T-helper 1 cell treated with Interleukin-12 subunit alpha and Interleukin-12 subunit beta and Interleukin-4 antibody, amounts not matched to agents 30 μg/mL and 1 μg/mL, for 36 hours (primary cell): ENCODE results near the gene FARP1.

ENCODE experiments used
- H3K27ac Mint-ChIP-seq: one replicate; pipeline ENCODE4 v1.8.0; 2021; ENCODE audit warnings: mild to moderate bottlenecking, mixed read lengths
- H3K27me3 Mint-ChIP-seq: one replicate; pipeline ENCODE4 v1.8.0; 2021; ENCODE audit warnings: low read depth, mixed read lengths
- H3K36me3 Mint-ChIP-seq: one replicate; pipeline ENCODE4 v1.8.0; 2021; ENCODE audit warnings: low read depth, mixed read lengths
- H3K4me1 Mint-ChIP-seq: one replicate; pipeline ENCODE4 v1.8.0; 2021; ENCODE audit warnings: low read depth, mixed read lengths
- H3K4me3 Mint-ChIP-seq: one replicate; pipeline ENCODE4 v1.8.0; 2021; ENCODE audit warnings: mild to moderate bottlenecking, moderate library complexity, mixed read lengths
- H3K9me3 Mint-ChIP-seq: one replicate; pipeline ENCODE4 v1.8.0; 2021; ENCODE audit warnings: mixed read lengths

Gene FARP1

GRCh38 chr13:98377635-98378378, 234.9 kb downstream of the FARP1 start:
- no peaks in the 10 kb centered on the region for H3K27me3 Mint-ChIP-seq
- no peak overlapping the region for H3K27ac Mint-ChIP-seq
- no peaks in the 10 kb centered on the region for H3K4me1 Mint-ChIP-seq
- H3K4me3 Mint-ChIP-seq: no peak overlapping the region
- no peaks in the 10 kb centered on the region for H3K36me3 Mint-ChIP-seq
- H3K9me3 Mint-ChIP-seq: peaks cover 11% of the 10 kb centered on the region

GRCh38 chr13:98384739-98385138, 241.8 kb downstream of the FARP1 start:
- Mint-ChIP-seq H3K4me1 (no peaks in the 10 kb centered on the region), H3K9me3 (no peaks in the 10 kb centered on the region), H3K36me3 (no peaks in the 10 kb centered on the region), H3K27me3 (peaks cover 7% of the 10 kb centered on the region), H3K27ac (no peak overlapping the region), H3K4me3 (no peak overlapping the region)

GRCh38 chr13:98385606-98386005, 242.7 kb downstream of the FARP1 start:
- Mint-ChIP-seq H3K27ac (no peak overlapping the region), H3K27me3 (peaks cover 7% of the 10 kb centered on the region), H3K4me1 (no peaks in the 10 kb centered on the region), H3K36me3 (no peaks in the 10 kb centered on the region), H3K9me3 (no peaks in the 10 kb centered on the region), H3K4me3 (no peak overlapping the region)

GRCh38 chr13:98386637-98387036, 243.7 kb downstream of the FARP1 start:
- H3K27ac Mint-ChIP-seq: no peak overlapping the region
- peaks cover 11% of the 10 kb centered on the region for H3K27me3 Mint-ChIP-seq

GRCh38 chr13:98389319-98389718, 246.4 kb downstream of the FARP1 start:
- no peaks in the 10 kb centered on the region for H3K9me3 Mint-ChIP-seq
- no peaks in the 10 kb centered on the region for H3K36me3 Mint-ChIP-seq
- no peaks in the 10 kb centered on the region for H3K4me1 Mint-ChIP-seq
- H3K27me3 Mint-ChIP-seq: peaks cover 10% of the 10 kb centered on the region
- no peak overlapping the region for H3K4me3 Mint-ChIP-seq
- no peak overlapping the region for H3K27ac Mint-ChIP-seq

More at GRCh38 chr13:98386637-98387036, 243.7 kb downstream of the FARP1 start:
- Mint-ChIP-seq H3K4me1 (no peaks in the 10 kb centered on the region), H3K9me3 (no peaks in the 10 kb centered on the region), H3K36me3 (no peaks in the 10 kb centered on the region), H3K4me3 (no peak overlapping the region)

GRCh38 chr13:98390086-98390715, 247.3 kb downstream of the FARP1 start:
- H3K9me3 Mint-ChIP-seq: no peaks in the 10 kb centered on the region
- H3K27ac Mint-ChIP-seq: no peak overlapping the region
- H3K4me3 Mint-ChIP-seq: no peak overlapping the region
- H3K27me3 Mint-ChIP-seq: peaks cover 4% of the 10 kb centered on the region
- H3K4me1 Mint-ChIP-seq: no peaks in the 10 kb centered on the region
- H3K36me3 Mint-ChIP-seq: no peaks in the 10 kb centered on the region

- Mint-ChIP-seq H3K4me1 (no peaks in the 10 kb centered on the region), H3K9me3 (no peaks in the 10 kb centered on the region), H3K27me3 (peaks cover 4% of the 10 kb centered on the region), H3K27ac (no peak overlapping the region), H3K36me3 (no peaks in the 10 kb centered on the region), H3K4me3 (no peak overlapping the region)
Measured at GRCh38 chr13:98393873-98394272, 251.0 kb downstream of the FARP1 start.

GRCh38 chr13:98394820-98395510, 252.1 kb downstream of the FARP1 start:
- Mint-ChIP-seq H3K36me3 (no peaks in the 10 kb centered on the region), H3K27me3 (peaks cover 5% of the 10 kb centered on the region), H3K4me1 (no peaks in the 10 kb centered on the region), H3K27ac (no peak overlapping the region), H3K9me3 (no peaks in the 10 kb centered on the region), H3K4me3 (no peak overlapping the region)

GRCh38 chr13:98396071-98396710, 253.3 kb downstream of the FARP1 start:
- Mint-ChIP-seq H3K27ac (no peak overlapping the region), H3K4me3 (no peak overlapping the region), H3K4me1 (no peaks in the 10 kb centered on the region), H3K36me3 (no peaks in the 10 kb centered on the region), H3K9me3 (no peaks in the 10 kb centered on the region), H3K27me3 (peaks cover 3% of the 10 kb centered on the region)

- Mint-ChIP-seq H3K4me3 (no peak overlapping the region), H3K36me3 (no peaks in the 10 kb centered on the region)
Measured at GRCh38 chr13:98397221-98397620, 254.3 kb downstream of the FARP1 start.

GRCh38 chr13:98397861-98398260, 255.0 kb downstream of the FARP1 start:
- H3K36me3 Mint-ChIP-seq: no peaks in the 10 kb centered on the region
- H3K9me3 Mint-ChIP-seq: no peaks in the 10 kb centered on the region
- H3K27me3 Mint-ChIP-seq: peaks cover 3% of the 10 kb centered on the region
- no peak overlapping the region for H3K27ac Mint-ChIP-seq
- H3K4me1 Mint-ChIP-seq: no peaks in the 10 kb centered on the region
- H3K4me3 Mint-ChIP-seq: no peak overlapping the region

More at GRCh38 chr13:98397221-98397620, 254.3 kb downstream of the FARP1 start:
- Mint-ChIP-seq H3K4me1 (no peaks in the 10 kb centered on the region), H3K27me3 (peaks cover 3% of the 10 kb centered on the region), H3K27ac (no peak overlapping the region), H3K9me3 (no peaks in the 10 kb centered on the region)

GRCh38 chr13:98398581-98398980, 255.7 kb downstream of the FARP1 start:
- Mint-ChIP-seq H3K4me3 (no peak overlapping the region), H3K4me1 (no peaks in the 10 kb centered on the region), H3K27ac (no peak overlapping the region), H3K27me3 (peaks cover 3% of the 10 kb centered on the region), H3K36me3 (no peaks in the 10 kb centered on the region), H3K9me3 (no peaks in the 10 kb centered on the region)

GRCh38 chr13:98399756-98400155, 256.9 kb downstream of the FARP1 start:
- peaks cover 3% of the 10 kb centered on the region for H3K27me3 Mint-ChIP-seq
- no peaks in the 10 kb centered on the region for H3K36me3 Mint-ChIP-seq
- no peaks in the 10 kb centered on the region for H3K4me1 Mint-ChIP-seq
- no peaks in the 10 kb centered on the region for H3K9me3 Mint-ChIP-seq
- H3K4me3 Mint-ChIP-seq: no peak overlapping the region
- H3K27ac Mint-ChIP-seq: no peak overlapping the region

- H3K27ac Mint-ChIP-seq: no peak overlapping the region
- H3K36me3 Mint-ChIP-seq: no peaks in the 10 kb centered on the region
- no peaks in the 10 kb centered on the region for H3K9me3 Mint-ChIP-seq
- peaks cover 3% of the 10 kb centered on the region for H3K27me3 Mint-ChIP-seq
- H3K4me1 Mint-ChIP-seq: no peaks in the 10 kb centered on the region
- no peak overlapping the region for H3K4me3 Mint-ChIP-seq
Measured at GRCh38 chr13:98401934-98402333, 259.0 kb downstream of the FARP1 start.
